GM21367 (cell line): ENCODE measurements around the gene F8.
"Not testable (repeated sequence)": the region's sequence is repeated elsewhere in the genome, so short reads cannot be mapped to it uniquely, and the experiment has no call there.

Source experiments
- ATAC-seq: cut with Tn5 transposase; IDR thresholded peaks from one replicate; pipeline ENCODE4 v1.9.1; 2021; ENCODE audit not compliant: unreplicated experiment

Gene F8

DNA sequence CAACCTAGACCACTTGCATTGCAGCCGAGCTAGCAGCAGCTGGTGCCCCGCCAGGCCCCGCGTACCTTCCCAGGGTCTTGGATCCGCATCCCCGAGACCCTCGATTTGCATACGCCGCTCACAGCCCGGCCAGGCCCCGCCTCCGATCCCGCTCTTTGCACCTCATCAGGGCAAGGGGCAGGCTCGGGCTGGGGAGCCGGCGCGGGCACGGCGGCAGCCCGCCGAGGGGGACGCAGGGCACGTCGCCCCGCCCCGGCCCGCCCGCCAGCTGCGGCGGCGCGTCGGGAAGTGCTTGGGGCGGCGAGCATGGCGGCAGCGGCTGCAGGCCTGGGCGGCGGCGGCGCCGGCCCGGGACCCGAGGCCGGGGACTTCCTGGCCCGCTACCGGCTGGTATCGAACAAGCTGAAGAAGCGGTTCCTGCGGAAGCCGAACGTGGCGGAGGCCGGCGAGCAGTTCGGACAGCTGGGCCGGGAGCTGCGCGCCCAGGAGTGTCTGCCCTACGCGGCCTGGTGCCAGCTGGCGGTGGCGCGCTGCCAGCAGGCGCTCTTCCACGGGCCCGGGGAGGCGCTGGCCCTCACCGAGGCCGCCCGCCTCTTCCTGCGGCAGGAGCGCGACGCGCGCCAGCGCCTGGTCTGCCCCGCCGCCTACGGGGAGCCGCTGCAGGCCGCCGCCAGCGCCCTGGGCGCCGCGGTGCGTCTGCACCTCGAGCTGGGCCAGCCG lies 136.3 kb downstream of the F8 start, which contains the start of gene F8A1:
TSS of gene F8A1 (plus strand) at position 287 of the 720 bp plus-strand sequence. CDS start at position 307, 20 bp downstream.
- ATAC-seq = peak; percentile 72

GRCh38 chrX:154885549-154885948 lies 137.0 kb downstream of the F8 start:
- peak; percentile 3 for ATAC-seq

DNA sequence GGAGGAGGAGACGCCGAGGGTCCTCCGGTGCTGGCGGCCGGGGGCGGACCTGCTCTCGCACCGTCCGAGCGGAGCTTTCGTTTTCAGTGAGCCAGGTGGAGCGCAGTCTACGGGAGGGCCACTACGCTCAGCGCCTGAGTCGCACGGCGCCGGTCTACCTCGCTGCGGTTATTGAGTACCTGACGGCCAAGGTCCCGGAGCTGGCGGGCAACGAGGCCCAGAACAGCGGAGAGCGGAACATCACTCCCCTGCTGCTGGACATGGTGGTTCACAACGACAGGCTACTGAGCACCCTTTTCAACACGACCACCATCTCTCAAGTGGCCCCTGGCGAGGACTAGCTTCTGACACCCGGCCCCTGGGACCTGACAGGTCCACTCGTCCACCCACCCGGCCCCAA lies 137.5 kb downstream of the F8 start:
- not testable (repeated sequence) for ATAC-seq

GRCh38 chrX:154884069-154884468 lies 138.5 kb downstream of the F8 start:
- not testable (repeated sequence) for ATAC-seq

GRCh38 chrX:154873329-154873728 lies 149.2 kb downstream of the F8 start:
- no peak for ATAC-seq

GRCh38 chrX:154868522-154868921 lies 154.0 kb downstream of the F8 start:
- not testable (repeated sequence) for ATAC-seq

GRCh38 chrX:154855256-154855655 lies 167.3 kb downstream of the F8 start:
- no peak for ATAC-seq

DNA sequence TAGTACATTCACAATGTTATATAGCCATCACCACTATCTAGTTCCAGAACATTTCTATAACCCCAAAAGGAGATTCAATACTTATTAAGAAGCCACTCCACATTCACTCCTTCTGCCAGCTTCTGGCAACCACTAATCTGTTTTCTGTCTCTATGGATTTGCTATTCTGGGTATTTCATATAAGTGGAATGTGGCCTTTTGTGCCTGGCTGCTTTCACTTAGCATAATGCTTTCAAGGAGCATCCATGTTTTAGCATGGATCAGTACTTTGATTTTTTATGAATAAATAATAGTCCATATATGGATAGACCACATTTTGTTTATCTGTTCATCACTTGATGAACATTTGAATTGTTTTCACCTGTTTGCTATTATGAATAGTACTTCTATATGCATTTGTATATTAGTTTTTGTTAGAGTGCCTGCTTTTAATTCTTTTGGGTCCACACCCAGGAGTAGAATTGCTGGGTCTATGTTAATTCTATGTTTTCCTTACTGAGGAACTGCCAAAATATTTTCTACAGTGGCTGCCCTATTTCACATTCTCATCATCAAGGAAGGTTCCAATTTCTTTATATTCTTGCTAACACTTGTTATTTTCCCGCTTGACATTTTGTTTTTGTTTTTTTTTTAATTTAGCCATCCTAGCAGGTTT lies 171.4 kb downstream of the F8 start:
- no peak for ATAC-seq

DNA sequence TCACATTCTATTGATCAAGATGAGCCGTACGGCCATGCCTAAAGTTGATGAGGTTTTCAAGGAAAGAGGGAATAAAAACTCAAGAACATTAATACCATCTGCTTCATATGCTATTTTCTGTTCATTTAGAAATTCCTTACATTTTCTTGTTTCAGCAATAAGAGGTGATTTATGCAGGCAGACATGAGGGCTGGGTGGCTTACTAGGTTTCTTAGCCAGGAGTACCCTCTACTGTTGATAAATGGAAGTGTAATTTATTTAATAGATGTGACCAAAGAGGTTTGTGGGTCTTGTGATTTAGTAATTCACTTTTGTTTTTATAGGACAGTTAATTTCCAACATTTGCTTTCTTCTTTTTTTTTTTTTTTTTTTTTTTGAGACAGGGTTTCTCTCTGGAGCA lies 181.7 kb downstream of the F8 start:
- ATAC-seq = no peak

GRCh38 chrX:154836163-154836562 lies 186.4 kb downstream of the F8 start:
- ATAC-seq = no peak

DNA sequence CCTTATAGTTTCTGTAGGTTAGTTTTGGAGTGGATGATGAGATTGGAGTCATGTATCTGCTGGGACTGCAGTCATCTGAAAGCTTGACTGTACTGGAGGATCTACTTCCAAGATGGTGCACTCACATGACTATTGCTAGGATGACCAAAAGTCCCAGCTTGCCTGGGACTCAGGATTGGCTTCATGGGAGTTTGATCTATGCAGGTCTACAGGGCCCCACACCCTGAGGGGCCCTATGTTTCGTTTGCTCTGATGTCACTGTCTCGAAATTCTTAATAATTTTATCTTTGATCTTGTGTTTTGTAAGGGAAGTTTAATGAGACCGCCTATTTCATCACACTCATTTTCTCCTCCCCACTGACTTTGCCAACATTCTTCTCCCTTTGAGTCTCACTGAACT lies 188.0 kb downstream of the F8 start, which contains the start of gene SMIM9:
TSS of gene SMIM9 (minus strand) at position 101 of the 400 bp plus-strand sequence. CDS start 3,806 bp downstream, outside the sequence.
- no peak for ATAC-seq

- ATAC-seq = no peak
Observed at GRCh38 chrX:154833746-154834274, 188.7 kb downstream of the F8 start.

- no peak for ATAC-seq
Observed at GRCh38 chrX:154829926-154830442, 192.5 kb downstream of the F8 start.

GRCh38 chrX:154829134-154829533 lies 193.4 kb downstream of the F8 start:
- no peak for ATAC-seq

DNA sequence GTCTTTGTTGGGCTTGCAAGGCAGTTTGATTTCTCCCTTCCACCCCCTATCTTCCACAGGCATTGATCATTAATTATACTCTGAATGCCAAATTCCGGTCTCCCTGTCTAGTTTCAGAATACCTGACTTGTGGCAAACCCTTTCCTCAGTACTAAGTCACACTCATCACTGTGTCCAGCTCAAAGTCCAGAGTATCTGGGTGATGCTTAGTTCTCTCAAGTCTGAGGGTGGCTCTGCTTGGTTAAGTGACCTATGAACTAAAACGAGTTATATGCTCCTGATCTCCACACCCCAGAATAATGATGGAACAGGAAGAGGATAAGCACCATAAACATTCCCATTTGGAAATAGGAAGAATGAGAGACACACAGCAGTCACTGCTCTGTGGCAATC lies 194.5 kb downstream of the F8 start:
- ATAC-seq = no peak

GRCh38 chrX:154827194-154828015 lies 195.1 kb downstream of the F8 start:
- ATAC-seq = peak; percentile 90

GRCh38 chrX:154825586-154825985 lies 196.9 kb downstream of the F8 start:
- ATAC-seq = not testable (repeated sequence)

DNA sequence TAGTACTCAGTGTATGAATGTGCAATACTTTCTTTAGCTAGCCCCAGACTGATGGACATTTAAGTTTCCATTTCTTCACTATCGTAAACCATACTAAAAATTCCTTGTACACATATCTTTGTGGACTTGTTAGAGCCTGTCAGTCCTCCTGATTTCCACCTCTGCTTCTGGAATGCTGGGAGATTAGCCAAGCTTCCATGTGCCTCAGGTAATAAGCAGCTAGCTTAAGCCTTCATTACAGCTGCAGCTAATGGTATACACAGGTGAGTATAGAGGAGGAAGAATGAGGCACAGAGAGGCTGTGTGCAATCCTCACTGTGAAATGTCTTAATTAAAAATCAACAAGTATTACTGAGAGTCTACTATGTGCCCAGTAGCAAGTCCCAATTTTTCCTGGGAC lies 197.9 kb downstream of the F8 start:
- ATAC-seq = no peak

DNA sequence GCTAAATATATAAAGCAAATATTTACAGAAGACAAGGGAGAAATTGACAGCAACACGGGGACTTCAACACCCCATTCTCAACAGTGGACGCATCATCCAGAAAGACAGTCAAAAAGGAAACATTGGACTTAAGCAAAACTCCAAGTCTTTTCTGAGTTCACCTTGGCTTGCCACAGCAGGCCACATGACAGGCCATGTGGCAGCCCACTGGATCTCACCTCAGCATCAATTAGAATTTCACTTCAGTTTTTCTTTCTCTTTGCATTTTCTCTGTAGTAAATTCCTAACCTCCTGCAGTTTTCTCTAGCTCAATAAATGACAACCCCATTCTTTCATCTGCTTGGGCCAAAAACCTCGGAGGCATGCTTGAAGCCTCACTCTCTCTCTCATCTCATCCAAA lies 200.5 kb downstream of the F8 start:
- no peak for ATAC-seq

GRCh38 chrX:154821523-154821922 lies 201.0 kb downstream of the F8 start:
- ATAC-seq = no peak

DNA sequence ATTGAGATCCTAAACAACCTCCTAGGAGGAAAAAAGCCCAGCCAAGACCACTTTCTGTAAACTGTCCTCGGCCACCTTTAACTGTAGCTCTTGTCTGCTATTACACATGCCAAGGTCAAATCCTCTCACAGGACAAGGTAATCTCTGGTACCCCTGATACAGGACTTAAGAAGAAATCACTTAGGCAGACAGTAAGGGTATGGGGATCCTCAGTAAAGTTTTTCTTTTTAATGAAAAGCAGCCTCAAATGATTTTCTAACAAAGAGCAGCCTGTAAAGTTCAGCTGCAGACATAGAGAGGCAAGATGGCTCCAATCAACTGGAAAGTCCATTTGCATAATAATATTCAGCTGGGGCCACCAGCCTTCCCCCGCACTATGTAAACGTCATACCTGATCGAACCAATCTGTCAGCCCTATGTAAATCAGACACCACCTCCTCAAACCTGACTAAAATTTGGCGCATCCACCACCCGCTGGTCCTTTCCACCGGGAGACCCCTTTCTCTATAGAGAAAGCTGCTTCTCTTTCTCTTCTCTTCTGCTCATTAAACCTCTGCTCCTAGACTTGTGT lies 202.7 kb downstream of the F8 start:
- no peak for ATAC-seq
